ENCODE measurements around the gene TLCD4. TPM values are rescaled to one million over a fixed set of nuclear protein-coding genes. Genes with fewer than 3 reads are reported as not detected.
A peak's percentile ranks its signal among the peaks of the same experiment; 100 is the strongest.
"Not testable (repeated sequence)": the region's sequence is repeated elsewhere in the genome, so short reads cannot be mapped to it uniquely, and the experiment has no call there.

TLCD4 gene
- total RNA-seq, 2 donors from 2014 or later, result 64.4 to 80.6 TPM

DNA sequence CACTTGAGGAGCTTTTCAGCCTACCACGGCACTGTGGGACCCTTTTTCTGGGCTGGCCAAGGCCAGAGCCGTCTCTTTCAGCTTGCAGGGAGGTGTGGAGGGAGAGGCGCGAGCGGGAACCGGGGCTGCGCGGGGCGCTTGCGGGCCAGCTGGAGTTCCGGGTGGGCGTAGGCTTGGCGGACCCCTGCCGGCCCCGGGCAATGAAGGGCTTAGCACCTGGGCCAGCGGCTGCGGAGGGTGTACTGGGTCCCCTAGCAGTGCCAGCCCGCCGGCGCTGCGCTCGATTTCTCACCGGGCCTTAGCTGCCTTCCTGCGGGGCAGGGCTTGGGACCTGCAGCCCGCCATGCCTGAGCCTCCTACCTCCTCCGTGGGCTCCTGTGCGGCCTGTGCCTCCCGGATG is 25.9 kb upstream of the TLCD4 start:
- ATAC-seq; intact Hi-C loops (cut with DNase I, micrococcal nuclease); DNase-seq: not testable (repeated sequence)

DNA sequence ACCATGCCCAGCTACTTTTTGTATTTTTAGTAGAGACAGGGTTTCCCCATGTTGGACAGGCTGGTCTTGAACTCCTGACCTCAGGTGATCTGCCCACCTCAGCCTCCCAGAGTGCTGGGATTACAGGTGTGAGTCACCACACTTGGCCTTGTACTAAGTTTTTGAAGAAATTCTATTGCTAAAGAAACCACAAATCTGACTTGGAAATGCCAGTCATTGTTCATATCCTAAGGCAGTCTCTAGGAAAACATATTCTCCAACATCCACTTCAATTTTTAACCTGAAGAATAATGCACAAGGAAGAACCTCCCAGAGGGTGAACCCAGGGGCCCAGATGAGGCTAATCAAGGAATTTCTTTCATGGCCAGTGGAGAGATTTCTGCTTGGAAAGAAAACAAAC is 24.3 kb upstream of the TLCD4 start:
- intact Hi-C loops (cut with DNase I, micrococcal nuclease); DNase-seq; ATAC-seq: not testable (repeated sequence)

DNA sequence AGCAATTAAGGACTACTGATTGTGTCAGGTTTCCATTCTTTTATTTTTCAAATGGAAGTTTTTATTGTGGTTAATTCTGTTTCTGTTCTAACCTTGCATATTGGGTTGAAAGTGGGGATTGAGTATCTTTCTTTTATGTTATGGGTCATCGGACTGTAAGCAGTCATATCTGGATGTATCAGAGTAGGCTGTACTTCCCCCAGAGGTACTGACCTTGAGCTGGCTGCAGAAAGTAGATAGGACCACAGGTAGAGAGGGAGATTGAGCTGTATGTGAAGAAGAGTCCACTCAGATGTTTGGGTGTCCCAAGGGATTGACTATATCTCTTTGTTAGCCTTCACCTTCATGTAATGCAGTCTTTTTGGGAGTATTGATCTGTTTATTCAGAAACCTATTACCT is 23.9 kb upstream of the TLCD4 start:
- intact Hi-C loops (cut with DNase I, micrococcal nuclease), result no loop called here
- DNase-seq (no peak), ATAC-seq (no peak)

- ATAC-seq (no peak), DNase-seq (no peak)
- intact Hi-C loops (cut with DNase I, micrococcal nuclease), result no loop called here
Observed at GRCh38 chr1:95094923-95095322, 22.2 kb upstream of the TLCD4 start.

GRCh38 chr1:95095833-95096217 is 21.3 kb upstream of the TLCD4 start:
- ATAC-seq (peak; percentile 77), DNase-seq (no peak)
- intact Hi-C loops (cut with DNase I, micrococcal nuclease), result no loop called here

DNA sequence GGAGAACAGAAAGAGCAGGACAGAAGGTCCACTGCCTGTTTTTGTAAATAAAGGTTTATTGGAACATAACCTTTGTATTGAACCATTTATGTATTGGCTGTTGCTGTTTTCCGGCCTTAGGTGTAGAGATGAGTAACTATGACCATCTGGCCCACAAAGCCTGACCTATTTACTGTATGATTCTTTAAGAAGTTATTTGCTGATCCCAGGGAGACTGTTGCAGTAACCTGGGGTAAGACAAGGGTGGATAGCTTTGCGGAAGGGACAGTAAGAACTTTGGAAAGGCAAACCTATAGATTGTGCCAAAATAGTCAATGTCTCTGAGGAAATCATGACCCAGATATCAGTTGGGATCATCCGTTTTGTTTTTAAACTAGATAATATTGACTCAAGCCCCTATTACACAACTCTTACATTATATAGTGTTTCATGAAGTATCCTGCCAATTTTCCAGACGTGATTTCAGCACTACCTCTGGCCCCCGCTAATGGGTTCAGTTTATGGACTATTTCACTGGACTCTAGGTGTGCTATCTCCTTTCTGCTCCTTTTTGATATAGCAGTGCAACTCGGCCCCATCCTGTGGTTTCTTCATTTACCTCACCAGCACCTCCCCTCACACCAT is 20.8 kb upstream of the TLCD4 start:
- intact Hi-C loops (cut with DNase I, micrococcal nuclease), result no loop called here
- peak; percentile 49 for ATAC-seq

DNA sequence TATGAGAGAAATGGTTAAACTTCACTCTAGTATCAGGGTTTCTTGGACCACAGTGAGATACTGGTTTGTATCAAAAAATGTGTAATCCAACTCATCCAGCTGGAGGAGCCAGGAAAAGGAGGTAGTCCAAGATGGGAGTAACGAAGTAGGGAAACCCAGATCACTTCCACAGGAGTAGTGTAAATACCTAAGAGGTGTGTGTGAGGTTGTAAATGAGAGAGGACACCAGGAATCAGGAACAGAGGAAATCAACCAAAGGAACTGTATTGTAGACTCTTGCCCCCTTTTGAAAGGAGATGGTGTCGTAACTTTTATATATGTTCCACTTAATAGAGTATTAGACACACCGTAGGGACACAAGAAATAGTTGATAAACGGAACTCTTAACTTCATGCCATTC is 19.7 kb upstream of the TLCD4 start:
- intact Hi-C loops (cut with DNase I, micrococcal nuclease), result no loop called here
- peak; percentile 61 for ATAC-seq
- DNase-seq, result no peak

More for the DNA sequence above, 20.8 kb upstream of the TLCD4 start:
- no peak for DNase-seq

- DNase-seq (no peak), ATAC-seq (peak; percentile 70)
- intact Hi-C loops (cut with DNase I, micrococcal nuclease), result no loop called here
Observed at GRCh38 chr1:95098196-95098595, 19.0 kb upstream of the TLCD4 start.

GRCh38 chr1:95108792-95109191 is 8.4 kb upstream of the TLCD4 start:
- intact Hi-C loops (cut with DNase I, micrococcal nuclease), result no loop called here
- no peak for DNase-seq
- no peak for ATAC-seq

DNA sequence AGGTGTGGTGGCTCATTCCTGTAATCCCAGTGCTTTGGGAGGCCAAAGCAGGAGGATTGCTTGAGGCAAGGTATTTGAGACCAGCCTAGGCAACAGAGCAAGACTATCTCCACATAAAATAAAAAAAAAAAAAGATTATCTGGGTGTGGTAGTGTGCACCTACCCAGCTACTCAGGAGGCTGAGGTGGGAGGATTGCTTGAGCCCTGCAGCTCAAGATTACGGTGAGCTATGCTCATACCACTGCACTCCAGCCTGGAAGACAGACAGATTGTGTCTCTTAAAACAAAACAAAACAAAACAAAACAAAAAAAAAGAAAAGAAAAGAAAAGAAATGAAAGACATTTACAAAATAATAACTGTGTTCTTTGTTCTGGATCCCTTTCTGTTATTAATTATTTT is 6.1 kb upstream of the TLCD4 start:
- ATAC-seq (no peak), DNase-seq (no peak)
- intact Hi-C loops (cut with DNase I, micrococcal nuclease), result no loop called here

DNA sequence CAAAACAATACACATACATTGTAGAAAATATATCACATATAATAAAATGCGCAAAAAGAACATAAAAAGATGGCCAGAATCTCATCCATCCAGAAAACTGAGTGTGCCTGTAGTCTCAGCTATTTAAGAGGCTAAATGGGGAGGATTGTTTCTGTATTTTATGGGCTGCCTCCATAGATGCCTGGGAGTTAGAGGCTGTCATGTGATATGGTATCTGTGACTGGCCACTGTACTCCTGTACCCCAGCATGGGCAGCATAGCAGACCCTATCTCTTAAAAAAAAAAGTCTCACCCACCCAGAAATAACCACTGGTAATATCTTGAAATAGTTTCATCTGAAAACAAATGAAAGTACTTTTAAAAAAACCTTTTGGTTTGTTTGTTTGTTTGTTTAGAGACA is 3.5 kb upstream of the TLCD4 start:
- intact Hi-C loops (cut with DNase I, micrococcal nuclease), result no loop called here
- ATAC-seq (no peak), DNase-seq (no peak)

GRCh38 chr1:95115708-95116137 is 1.4 kb upstream of the TLCD4 start:
- intact Hi-C loops (cut with DNase I, micrococcal nuclease), result no loop called here
- no peak for ATAC-seq
- no peak for DNase-seq

DNA sequence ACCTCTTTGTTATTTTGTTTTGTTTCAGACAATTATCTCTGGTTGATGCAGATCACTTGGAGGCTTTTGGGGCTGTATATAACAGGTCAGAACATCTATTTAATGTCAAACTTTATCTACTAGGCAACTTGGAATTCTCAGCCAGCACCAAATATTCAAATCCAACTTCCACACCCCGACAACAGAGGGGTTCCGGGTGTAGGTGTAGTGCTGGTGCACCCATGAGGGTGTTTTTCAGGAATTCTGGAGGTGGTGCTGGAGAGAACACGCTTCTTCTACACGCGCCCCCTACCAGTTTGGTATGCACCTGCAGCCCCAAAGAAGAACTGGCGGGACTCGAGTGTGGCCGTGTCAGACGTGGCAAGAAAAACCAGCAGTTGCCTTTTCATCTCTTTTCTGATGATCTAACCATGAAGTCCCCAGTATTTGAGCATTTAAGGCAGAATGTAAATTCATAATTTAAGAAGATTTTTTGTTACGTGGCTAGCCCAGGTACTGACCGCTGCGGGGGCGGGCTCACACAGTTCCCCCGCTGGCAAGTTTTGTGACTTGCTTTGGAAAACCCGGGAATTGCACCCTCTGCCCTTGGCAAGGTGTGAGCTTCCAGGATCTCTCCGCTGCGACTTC is 462 bp upstream of the TLCD4 start:
- ATAC-seq (peak; percentile 79), DNase-seq (peak; percentile 74 to 77)
- intact Hi-C loops (cut with DNase I, micrococcal nuclease), result no loop called here

GRCh38 chr1:95118067-95118499 is 928 bp downstream of the TLCD4 start:
- ATAC-seq (no peak), DNase-seq (no peak)
- intact Hi-C loops (cut with DNase I, micrococcal nuclease), result no loop called here

DNA sequence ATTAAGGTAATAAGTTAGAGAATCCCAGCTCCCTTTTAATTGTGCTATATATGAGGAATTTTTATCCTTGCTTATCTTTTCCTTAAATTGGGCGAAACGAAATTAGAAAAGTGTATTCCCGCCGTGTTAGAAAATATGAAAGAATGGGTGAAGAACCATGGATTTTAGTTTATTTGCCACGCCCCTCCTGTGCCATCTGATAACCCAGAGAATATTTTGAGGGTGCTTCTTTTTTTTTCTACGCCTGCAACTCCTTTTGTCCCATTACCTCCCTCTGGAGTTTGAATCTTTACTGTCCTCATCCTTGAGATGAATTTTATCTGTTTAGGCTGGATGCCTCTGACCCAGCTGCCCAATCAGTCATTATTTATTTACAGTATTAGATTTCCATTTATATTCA is 1.6 kb downstream of the TLCD4 start:
- ATAC-seq (no peak), DNase-seq (no peak)
- intact Hi-C loops (cut with DNase I, micrococcal nuclease), result no loop called here

DNA sequence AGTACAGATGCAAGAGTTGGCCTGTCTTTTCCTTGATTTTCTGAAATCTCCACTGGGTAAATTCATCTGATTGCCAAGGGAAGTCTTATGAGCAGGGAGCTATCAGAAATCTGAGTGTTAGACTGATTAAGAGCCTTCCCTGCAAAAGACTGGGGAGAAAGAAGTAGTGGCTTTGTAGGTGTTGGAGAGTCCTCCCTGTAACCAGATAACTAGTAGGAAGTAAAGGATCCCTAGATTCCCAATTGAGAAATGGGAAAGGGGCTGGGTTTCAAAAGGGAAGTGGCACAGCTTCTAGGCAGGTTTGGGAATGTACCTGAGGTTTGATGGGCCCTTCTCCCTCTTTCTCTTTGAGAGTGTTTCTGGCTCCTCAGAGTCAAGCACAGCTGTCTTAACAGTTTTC is 2.1 kb downstream of the TLCD4 start:
- DNase-seq (no peak), ATAC-seq (no peak)
- intact Hi-C loops (cut with DNase I, micrococcal nuclease), result no loop called here

- ATAC-seq, result peak; percentile 59
- intact Hi-C loops (cut with DNase I, micrococcal nuclease), result no loop called here
- DNase-seq, result no peak
Observed at GRCh38 chr1:95122151-95122697, 5.1 kb downstream of the TLCD4 start.

DNA sequence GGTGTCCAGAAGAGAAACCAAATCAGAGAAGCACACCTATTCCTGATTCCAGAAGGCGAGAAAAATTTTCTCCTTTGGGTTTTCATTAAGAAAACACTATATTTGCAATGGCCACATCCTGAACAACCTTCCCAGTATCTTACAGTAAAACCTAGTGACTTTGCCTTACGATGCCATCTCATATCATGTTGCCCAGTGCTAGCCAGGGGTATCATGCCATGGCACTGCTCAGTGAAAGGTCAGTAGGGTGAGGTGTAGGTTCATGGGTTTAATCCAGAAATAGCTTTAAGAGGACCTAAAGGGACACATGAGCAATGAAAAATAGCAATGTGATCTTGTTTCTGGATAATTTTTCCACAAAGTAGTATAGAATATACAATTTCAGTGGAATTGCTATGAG is 7.2 kb downstream of the TLCD4 start:
- intact Hi-C loops (cut with DNase I, micrococcal nuclease), result no loop called here
- ATAC-seq, result no peak
- no peak for DNase-seq

- DNase-seq, result no peak
- no peak for ATAC-seq
- intact Hi-C loops (cut with DNase I, micrococcal nuclease), result no loop called here
Observed at GRCh38 chr1:95126366-95126765, 9.2 kb downstream of the TLCD4 start.

- intact Hi-C loops (cut with DNase I, micrococcal nuclease), result no loop called here
- ATAC-seq (peak; percentile 91), DNase-seq (peak; percentile 27 to 52)
Observed at GRCh38 chr1:95126846-95127245, 9.7 kb downstream of the TLCD4 start.

DNA sequence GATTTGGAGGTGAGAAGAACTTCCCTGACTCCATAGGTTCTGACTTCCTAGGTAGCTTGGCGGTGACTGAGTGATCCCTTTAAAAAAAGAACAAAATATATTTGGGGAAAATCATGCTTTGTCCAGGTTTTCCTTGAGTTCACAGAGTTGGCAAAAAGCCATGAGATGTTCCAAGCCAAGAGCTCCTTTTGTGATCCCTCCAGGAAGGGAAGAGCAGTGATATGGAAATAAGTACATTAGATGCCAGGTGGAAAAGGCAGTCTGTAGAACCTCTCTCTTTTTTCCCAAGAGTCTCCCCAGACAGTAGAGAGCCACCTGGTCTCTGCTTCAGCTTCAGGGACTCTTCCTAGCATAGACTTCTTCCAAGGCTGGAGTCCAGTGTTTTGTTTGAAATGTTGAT is 10.2 kb downstream of the TLCD4 start:
- ATAC-seq (no peak), DNase-seq (no peak)
- intact Hi-C loops (cut with DNase I, micrococcal nuclease), result no loop called here

Measured in left colon (tissue), 2 donors.